HEK293 (cell line): ENCODE measurements around the gene EFCAB12.

ENCODE experiments used
- CTCF ChIA-PET: fragments of 350-600 bp; formaldehyde crosslinking; extraction: SDS; loops from one replicate; lab custom pipeline; 2021; ENCODE audit warnings: antibody characterized with exemption; lab: Yijun Ruan, JAX
- POLR2A ChIA-PET: fragments of 300-600 bp; formaldehyde crosslinking; extraction: SDS; loops from one replicate; lab custom pipeline; 2020; ENCODE audit warnings: antibody characterized with exemption, inconsistent platforms; lab: Yijun Ruan, JAX
- H3K27ac ChIP-seq: fragments of 200-500 bp; sonication (Bioruptor generic); 2 replicates; pipeline ENCODE4 v1.5.1; 2014; ENCODE audit warnings: low read depth, low read length, control low read depth, inconsistent platforms; ENCODE audit errors: extremely low read depth
- H3K36me3 ChIP-seq, 2 experiments: fragments of 200-500 bp in 1 of 2; sonication (Bioruptor generic) in 1 of 2; 1 replicate in 1 of 2; 2 replicates in 1 of 2; pipeline ENCODE4 v1.5.1; 2014 to 2017; ENCODE audit warnings: inconsistent platforms in 2 of 2, low read length in 2 of 2; ENCODE audit not compliant: control insufficient read depth in 2 of 2, insufficient read depth in 1 of 2
- H3K4me1 ChIP-seq: fragments of 200-500 bp; sonication (Bioruptor generic); 2 replicates; pipeline ENCODE4 v1.5.1; 2014; ENCODE audit warnings: mild to moderate bottlenecking, low read length, inconsistent platforms; ENCODE audit not compliant: control insufficient read depth, insufficient read depth
- H3K4me3 ChIP-seq: 2 replicates; pipeline ENCODE4 v1.5.1; 2011; ENCODE audit warnings: low read depth, mild to moderate bottlenecking, control low read depth, low read length, moderate library complexity
- H3K9me3 ChIP-seq: fragments of 200-500 bp; sonication (Bioruptor generic); 2 replicates; pipeline ENCODE4 v1.5.1; 2014; ENCODE audit warnings: low read depth, low read length, inconsistent platforms; ENCODE audit not compliant: control insufficient read depth, insufficient read depth
- GLIS1 ChIP-seq: fragments of 450-650 bp; formaldehyde crosslinking; IDR thresholded peaks from 2 replicates; pipeline ENCODE4 v1.5.1; 2016; ENCODE audit warnings: missing biosample characterization, missing genetic modification characterization
- HOXD13 ChIP-seq: sonication (generic); formaldehyde crosslinking; IDR thresholded peaks from 2 replicates; pipeline ENCODE4 v1.8.0; 2022; ENCODE audit warnings: missing genetic modification reagents, borderline replicate concordance
- KLF10 ChIP-seq: fragments of 450-650 bp; IDR thresholded peaks from 2 replicates; pipeline ENCODE4 v1.5.1; 2018; ENCODE audit warnings: missing biosample characterization, mild to moderate bottlenecking, missing genetic modification characterization
- PRDM10 ChIP-seq: fragments of 450-650 bp; formaldehyde crosslinking; IDR thresholded peaks from 2 replicates; pipeline ENCODE4 v1.5.1; 2016; ENCODE audit warnings: missing biosample characterization, missing genetic modification characterization
- REPIN1 ChIP-seq: fragments of 450-650 bp; formaldehyde crosslinking; IDR thresholded peaks from 2 replicates; pipeline ENCODE4 v1.5.1; 2017; ENCODE audit warnings: missing biosample characterization, missing genetic modification characterization, low read depth
- YY2 ChIP-seq: fragments of 450-650 bp; formaldehyde crosslinking; IDR thresholded peaks from 2 replicates; pipeline ENCODE4 v1.5.1; 2016; ENCODE audit warnings: missing biosample characterization, missing genetic modification characterization
- ZBTB48 ChIP-seq: fragments of 450-650 bp; formaldehyde crosslinking; IDR thresholded peaks from 2 replicates; pipeline ENCODE4 v1.5.1; 2016; ENCODE audit warnings: missing biosample characterization, missing genetic modification characterization
- ZBTB8A ChIP-seq: fragments of 450-650 bp; formaldehyde crosslinking; IDR thresholded peaks from 2 replicates; pipeline ENCODE4 v1.5.1; 2016; ENCODE audit warnings: missing biosample characterization, missing genetic modification characterization
- ZNF114 ChIP-seq: fragments of 450-650 bp; formaldehyde crosslinking; IDR thresholded peaks from 2 replicates; pipeline ENCODE4 v1.5.0; 2017; ENCODE audit warnings: missing biosample characterization, missing genetic modification characterization
- ZNF133 ChIP-seq: fragments of 450-650 bp; formaldehyde crosslinking; IDR thresholded peaks from 2 replicates; pipeline ENCODE4 v1.5.1; 2016; ENCODE audit warnings: missing biosample characterization, missing genetic modification characterization
- ZNF138 ChIP-seq: fragments of 450-650 bp; formaldehyde crosslinking; IDR thresholded peaks from 2 replicates; pipeline ENCODE4 v1.5.1; 2016; ENCODE audit warnings: missing biosample characterization, missing genetic modification characterization, borderline replicate concordance
- ZNF16 ChIP-seq: fragments of 450-650 bp; formaldehyde crosslinking; IDR thresholded peaks from 2 replicates; pipeline ENCODE4 v1.5.1; 2016; ENCODE audit warnings: low read depth, missing biosample characterization, missing genetic modification characterization
- ZNF354C ChIP-seq: fragments of 450-650 bp; formaldehyde crosslinking; IDR thresholded peaks from 2 replicates; pipeline ENCODE4 v1.5.1; 2016; ENCODE audit warnings: missing biosample characterization, missing genetic modification characterization, low read depth, borderline replicate concordance
- ZNF426 ChIP-seq: fragments of 450-650 bp; formaldehyde crosslinking; IDR thresholded peaks from 2 replicates; pipeline ENCODE4 v1.5.1; 2017; ENCODE audit warnings: missing biosample characterization, missing genetic modification characterization, mild to moderate bottlenecking, inconsistent platforms, moderate library complexity
- ZNF529 ChIP-seq: fragments of 450-650 bp; formaldehyde crosslinking; IDR thresholded peaks from 2 replicates; pipeline ENCODE4 v1.5.1; 2017; ENCODE audit warnings: missing genetic modification characterization, missing biosample characterization; ENCODE audit not compliant: insufficient replicate concordance
- ZNF660 ChIP-seq: fragments of 450-650 bp; IDR thresholded peaks from 2 replicates; pipeline ENCODE4 v1.5.1; 2018; ENCODE audit warnings: missing biosample characterization, mild to moderate bottlenecking, missing genetic modification characterization
- ZNF670 ChIP-seq: fragments of 450-650 bp; formaldehyde crosslinking; IDR thresholded peaks from 2 replicates; pipeline ENCODE4 v1.5.1; 2016; ENCODE audit warnings: missing biosample characterization, missing genetic modification characterization, low read depth
- ZNF791 ChIP-seq: fragments of 450-650 bp; formaldehyde crosslinking; IDR thresholded peaks from 2 replicates; pipeline ENCODE4 v1.5.1; 2016; ENCODE audit warnings: missing biosample characterization, missing genetic modification characterization
- ZSCAN30 ChIP-seq: fragments of 450-650 bp; IDR thresholded peaks from 2 replicates; pipeline ENCODE4 v1.5.1; 2018; ENCODE audit warnings: missing biosample characterization, mild to moderate bottlenecking, missing genetic modification characterization, moderate library complexity
- ZXDB ChIP-seq: fragments of 450-650 bp; formaldehyde crosslinking; IDR thresholded peaks from 2 replicates; pipeline ENCODE4 v1.5.1; 2016; ENCODE audit warnings: missing biosample characterization, missing genetic modification characterization
- TF ChIP-seq, protein P1 (sequence below): fragments of 450-650 bp; formaldehyde crosslinking; conservative IDR thresholded peaks from 2 replicates; pipeline ENCODE4 v1.5.1; 2016; ENCODE audit warnings: low read depth, missing biosample characterization, missing genetic modification characterization
- TF ChIP-seq, protein P2 (sequence below): fragments of 450-650 bp; formaldehyde crosslinking; IDR thresholded peaks from 2 replicates; pipeline ENCODE4 v1.5.1; 2017; ENCODE audit warnings: missing biosample characterization, missing genetic modification characterization
- TF ChIP-seq, protein P3 (sequence below): fragments of 450-650 bp; formaldehyde crosslinking; IDR thresholded peaks from 2 replicates; pipeline ENCODE4 v1.5.1; 2016; ENCODE audit warnings: missing biosample characterization, missing genetic modification characterization
- TF ChIP-seq, protein P4 (sequence below): fragments of 450-650 bp; formaldehyde crosslinking; IDR thresholded peaks from 2 replicates; pipeline ENCODE4 v1.5.0; 2017; ENCODE audit warnings: missing biosample characterization, missing genetic modification characterization, borderline replicate concordance

The EFCAB12 gene

GRCh38 chr3:129429080-129429451, 630 bp upstream of the EFCAB12 start:
- CTCF ChIA-PET = interaction anchor here (0.8 kb wide), 1 partner anchor 11 kb away, joined by 3 read pairs; the partner anchor contains the start of genes IFT122 and MBD4
- Histone ChIP-seq H3K36me3 (peaks cover 0 to 51% of the 10 kb centered on the region in 2 experiments; a peak in 2 of 3 replicates), H3K4me1 (no peaks in the 10 kb centered on the region), H3K9me3 (no peaks in the 10 kb centered on the region), H3K27ac (no peak overlapping the region), H3K4me3 (no peak overlapping the region)
- POLR2A ChIA-PET = interaction anchor here (0.8 to 4.1 kb wide), 2 partner anchors 9 to 11 kb away, joined by 3 to 27 read pairs; partner anchors contain the start of genes IFT122 and MBD4
- TF ChIP-seq PRDM10 (tag by site-specific recombination) (peak; percentile 4; the same call in 1 of the 2 replicates), HOXD13 (CRISPR knock-in tag) (no peak)

- Histone ChIP-seq H3K4me1 (no peaks in the 10 kb centered on the region), H3K27ac (no peak overlapping the region)
Measured at GRCh38 chr3:129428007-129428375, 445 bp downstream of the EFCAB12 start.

DNA sequence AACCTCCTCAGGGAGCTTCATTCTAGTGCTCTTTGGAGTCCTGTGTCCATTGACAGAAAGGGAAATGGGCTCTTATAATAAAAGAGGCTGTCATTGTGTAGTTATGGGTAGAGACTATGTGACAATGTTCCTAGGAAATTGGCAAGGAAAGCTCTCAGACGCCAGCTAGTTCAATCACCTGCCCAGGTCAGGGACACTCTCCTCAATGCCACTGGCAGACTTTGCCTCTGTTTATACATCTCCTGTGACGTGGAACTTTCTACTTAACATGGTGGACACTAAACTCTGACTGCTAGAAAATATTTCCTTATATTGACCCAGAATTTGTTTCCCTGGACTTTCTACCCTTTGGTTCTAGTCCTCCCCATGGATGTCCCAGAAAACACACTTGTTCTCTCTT, 2.8 kb downstream of the EFCAB12 start:
- POLR2A ChIA-PET = interaction anchor here (0.7 kb wide), 2 partner anchors 10 to 57 kb away, joined by 3 to 6 read pairs; no protein-coding TSS in a partner anchor
- CTCF ChIA-PET = no interaction called here
- Histone ChIP-seq H3K4me1 (no peaks in the 10 kb centered on the region), H3K4me3 (no peak overlapping the region), H3K27ac (no peak overlapping the region), H3K36me3 (peaks cover 0 to 19% of the 10 kb centered on the region in 2 experiments; a peak in 2 of 3 replicates), H3K9me3 (no peaks in the 10 kb centered on the region)
- TF ChIP-seq, protein P1, sequence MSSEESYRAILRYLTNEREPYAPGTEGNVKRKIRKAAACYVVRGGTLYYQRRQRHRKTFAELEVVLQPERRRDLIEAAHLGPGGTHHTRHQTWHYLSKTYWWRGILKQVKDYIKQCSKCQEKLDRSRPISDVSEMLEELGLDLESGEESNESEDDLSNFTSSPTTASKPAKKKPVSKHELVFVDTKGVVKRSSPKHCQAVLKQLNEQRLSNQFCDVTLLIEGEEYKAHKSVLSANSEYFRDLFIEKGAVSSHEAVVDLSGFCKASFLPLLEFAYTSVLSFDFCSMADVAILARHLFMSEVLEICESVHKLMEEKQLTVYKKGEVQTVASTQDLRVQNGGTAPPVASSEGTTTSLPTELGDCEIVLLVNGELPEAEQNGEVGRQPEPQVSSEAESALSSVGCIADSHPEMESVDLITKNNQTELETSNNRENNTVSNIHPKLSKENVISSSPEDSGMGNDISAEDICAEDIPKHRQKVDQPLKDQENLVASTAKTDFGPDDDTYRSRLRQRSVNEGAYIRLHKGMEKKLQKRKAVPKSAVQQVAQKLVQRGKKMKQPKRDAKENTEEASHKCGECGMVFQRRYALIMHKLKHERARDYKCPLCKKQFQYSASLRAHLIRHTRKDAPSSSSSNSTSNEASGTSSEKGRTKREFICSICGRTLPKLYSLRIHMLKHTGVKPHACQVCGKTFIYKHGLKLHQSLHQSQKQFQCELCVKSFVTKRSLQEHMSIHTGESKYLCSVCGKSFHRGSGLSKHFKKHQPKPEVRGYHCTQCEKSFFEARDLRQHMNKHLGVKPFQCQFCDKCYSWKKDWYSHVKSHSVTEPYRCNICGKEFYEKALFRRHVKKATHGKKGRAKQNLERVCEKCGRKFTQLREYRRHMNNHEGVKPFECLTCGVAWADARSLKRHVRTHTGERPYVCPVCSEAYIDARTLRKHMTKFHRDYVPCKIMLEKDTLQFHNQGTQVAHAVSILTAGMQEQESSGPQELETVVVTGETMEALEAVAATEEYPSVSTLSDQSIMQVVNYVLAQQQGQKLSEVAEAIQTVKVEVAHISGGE (tag by site-specific recombination) = no peak
- TF ChIP-seq, protein P2, sequence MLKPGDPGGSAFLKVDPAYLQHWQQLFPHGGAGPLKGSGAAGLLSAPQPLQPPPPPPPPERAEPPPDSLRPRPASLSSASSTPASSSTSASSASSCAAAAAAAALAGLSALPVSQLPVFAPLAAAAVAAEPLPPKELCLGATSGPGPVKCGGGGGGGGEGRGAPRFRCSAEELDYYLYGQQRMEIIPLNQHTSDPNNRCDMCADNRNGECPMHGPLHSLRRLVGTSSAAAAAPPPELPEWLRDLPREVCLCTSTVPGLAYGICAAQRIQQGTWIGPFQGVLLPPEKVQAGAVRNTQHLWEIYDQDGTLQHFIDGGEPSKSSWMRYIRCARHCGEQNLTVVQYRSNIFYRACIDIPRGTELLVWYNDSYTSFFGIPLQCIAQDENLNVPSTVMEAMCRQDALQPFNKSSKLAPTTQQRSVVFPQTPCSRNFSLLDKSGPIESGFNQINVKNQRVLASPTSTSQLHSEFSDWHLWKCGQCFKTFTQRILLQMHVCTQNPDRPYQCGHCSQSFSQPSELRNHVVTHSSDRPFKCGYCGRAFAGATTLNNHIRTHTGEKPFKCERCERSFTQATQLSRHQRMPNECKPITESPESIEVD (tag by site-specific recombination) = no peak

More at GRCh38 chr3:129428007-129428375, 445 bp downstream of the EFCAB12 start:
- CTCF ChIA-PET = interaction anchor here (0.8 kb wide), 1 partner anchor 7 kb away, joined by 3 read pairs; no protein-coding TSS in a partner anchor
- TF ChIP-seq ZNF114 (no peak), ZNF133 (no peak), ZNF660 (no peak), ZSCAN30 (tag by site-specific recombination) (no peak), REPIN1 (tag by site-specific recombination) (no peak), ZNF791 (tag by site-specific recombination) (no peak), KLF10 (tag by site-specific recombination) (no peak), ZNF354C (tag by site-specific recombination) (no peak), ZBTB48 (no peak), ZBTB8A (tag by site-specific recombination) (no peak), GLIS1 (tag by site-specific recombination) (no peak), ZNF426 (tag by site-specific recombination) (no peak), ZXDB (tag by site-specific recombination) (no peak), ZNF138 (tag by site-specific recombination) (no peak), ZNF529 (tag by site-specific recombination) (no peak), YY2 (tag by site-specific recombination) (no peak), ZNF16 (tag by site-specific recombination) (no peak), ZNF670 (tag by site-specific recombination) (no peak)
- TF ChIP-seq, protein P3, sequence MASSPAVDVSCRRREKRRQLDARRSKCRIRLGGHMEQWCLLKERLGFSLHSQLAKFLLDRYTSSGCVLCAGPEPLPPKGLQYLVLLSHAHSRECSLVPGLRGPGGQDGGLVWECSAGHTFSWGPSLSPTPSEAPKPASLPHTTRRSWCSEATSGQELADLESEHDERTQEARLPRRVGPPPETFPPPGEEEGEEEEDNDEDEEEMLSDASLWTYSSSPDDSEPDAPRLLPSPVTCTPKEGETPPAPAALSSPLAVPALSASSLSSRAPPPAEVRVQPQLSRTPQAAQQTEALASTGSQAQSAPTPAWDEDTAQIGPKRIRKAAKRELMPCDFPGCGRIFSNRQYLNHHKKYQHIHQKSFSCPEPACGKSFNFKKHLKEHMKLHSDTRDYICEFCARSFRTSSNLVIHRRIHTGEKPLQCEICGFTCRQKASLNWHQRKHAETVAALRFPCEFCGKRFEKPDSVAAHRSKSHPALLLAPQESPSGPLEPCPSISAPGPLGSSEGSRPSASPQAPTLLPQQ (tag by site-specific recombination) = no peak
- TF ChIP-seq, protein P4, sequence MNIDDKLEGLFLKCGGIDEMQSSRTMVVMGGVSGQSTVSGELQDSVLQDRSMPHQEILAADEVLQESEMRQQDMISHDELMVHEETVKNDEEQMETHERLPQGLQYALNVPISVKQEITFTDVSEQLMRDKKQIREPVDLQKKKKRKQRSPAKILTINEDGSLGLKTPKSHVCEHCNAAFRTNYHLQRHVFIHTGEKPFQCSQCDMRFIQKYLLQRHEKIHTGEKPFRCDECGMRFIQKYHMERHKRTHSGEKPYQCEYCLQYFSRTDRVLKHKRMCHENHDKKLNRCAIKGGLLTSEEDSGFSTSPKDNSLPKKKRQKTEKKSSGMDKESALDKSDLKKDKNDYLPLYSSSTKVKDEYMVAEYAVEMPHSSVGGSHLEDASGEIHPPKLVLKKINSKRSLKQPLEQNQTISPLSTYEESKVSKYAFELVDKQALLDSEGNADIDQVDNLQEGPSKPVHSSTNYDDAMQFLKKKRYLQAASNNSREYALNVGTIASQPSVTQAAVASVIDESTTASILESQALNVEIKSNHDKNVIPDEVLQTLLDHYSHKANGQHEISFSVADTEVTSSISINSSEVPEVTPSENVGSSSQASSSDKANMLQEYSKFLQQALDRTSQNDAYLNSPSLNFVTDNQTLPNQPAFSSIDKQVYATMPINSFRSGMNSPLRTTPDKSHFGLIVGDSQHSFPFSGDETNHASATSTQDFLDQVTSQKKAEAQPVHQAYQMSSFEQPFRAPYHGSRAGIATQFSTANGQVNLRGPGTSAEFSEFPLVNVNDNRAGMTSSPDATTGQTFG (tag by site-specific recombination) = no peak
- Histone ChIP-seq H3K36me3 (peaks cover 0 to 41% of the 10 kb centered on the region in 2 experiments; a peak in 2 of 3 replicates), H3K4me3 (peak overlapping the region; percentile 27), H3K9me3 (no peaks in the 10 kb centered on the region)
- POLR2A ChIA-PET = interaction anchor here (1.3 to 4.1 kb wide), 2 partner anchors 12 to 15 kb away, joined by 4 to 27 read pairs; partner anchors contain the start of genes IFT122 and MBD4
